A549 (cell line): Measurements from ENCODE around the gene PSMB7. TPM values are rescaled to one million over a fixed set of nuclear protein-coding genes. Genes with fewer than 3 reads are reported as not detected.

ENCODE experiments used
- ATAC-seq, 2 experiments: fragments of 200-7000 bp in 1 of 2; fragments of >200 bp in 1 of 2; cut with Nextera tagmentation in 1 of 2; cut with Tn5 transposase in 1 of 2; 3 replicates each; pipeline versions ENCODE4 v1.8.0 to v1.9.1; 2018 to 2020; ENCODE audit warnings: mild to moderate bottlenecking in 1 of 2, moderate library complexity in 1 of 2
- CTCF ChIA-PET: fragments of 300-600 bp; sonication (Branson Sonifier 250); formaldehyde crosslinking; extraction: SDS; loops from one replicate; lab custom pipeline; 2021; ENCODE audit warnings: antibody characterized with exemption, inconsistent platforms; lab: Yijun Ruan, JAX
- POLR2A ChIA-PET: fragments of 350-600 bp; formaldehyde crosslinking; extraction: SDS; loops from one replicate; lab custom pipeline; 2021; ENCODE audit warnings: antibody characterized with exemption, inconsistent platforms; lab: Yijun Ruan, JAX
- DNase-seq, 2 experiments: peaks; one replicate each; pipeline versions ENCODE4 v3.0.0 to v3.0.0-alpha.2; 2011 to 2016; ENCODE audit warnings: low read depth in 1 of 2, low spot score in 1 of 2
- FAIRE-seq: peaks from 2 replicates; lab custom pipeline; 2011; peaks lifted over from hg19 to GRCh38; lab: Jason Lieb, UNC
- H3K27ac ChIP-seq, 2 experiments: fragments of >200 bp; sonication (Bioruptor Twin); formaldehyde crosslinking; 3 replicates each; pipeline ENCODE4 v1.5.1; 2016 to 2017
- H3K4me1 ChIP-seq: fragments of >200 bp; sonication (Bioruptor Twin); formaldehyde crosslinking; 3 replicates; pipeline ENCODE4 v1.6.1; 2016
- H3K4me2 ChIP-seq: fragments of >200 bp; sonication (Bioruptor Twin); formaldehyde crosslinking; 3 replicates; pipeline ENCODE4 v1.6.1; 2016
- H3K4me3 ChIP-seq: fragments of >200 bp; sonication (Bioruptor Twin); formaldehyde crosslinking; 3 replicates; pipeline ENCODE4 v1.5.1; 2016
- H3K9me3 ChIP-seq: fragments of >200 bp; sonication (Bioruptor Twin); formaldehyde crosslinking; 3 replicates; pipeline ENCODE4 v1.6.1; 2016
- ATOH8 ChIP-seq: fragments of 250-450 bp; sonication (Bioruptor Pico); IDR thresholded peaks from 2 replicates; pipeline ENCODE4 v1.5.0; 2020; ENCODE audit warnings: low read depth, mild to moderate bottlenecking, moderate library complexity
- BCL3 ChIP-seq: fragments of >200 bp; sonication (Bioruptor Twin); formaldehyde crosslinking; IDR thresholded peaks from 3 replicates; pipeline ENCODE4 v1.6.1; 2016
- BHLHE40 ChIP-seq: IDR thresholded peaks from 2 replicates; pipeline ENCODE4 v1.6.1; 2012; ENCODE audit warnings: low read depth, low read length, inconsistent platforms
- CBX2 ChIP-seq: fragments of 200-600 bp; sonication (generic); IDR thresholded peaks from 2 replicates; pipeline ENCODE4 v1.6.1; 2016; ENCODE audit warnings: low read depth, mild to moderate bottlenecking, borderline replicate concordance
- CBX8 ChIP-seq: fragments of 200-600 bp; sonication (generic); IDR thresholded peaks from 2 replicates; pipeline ENCODE4 v1.6.1; 2016
- CTCF ChIP-seq: fragments of >200 bp; sonication (Bioruptor Twin); formaldehyde crosslinking; IDR thresholded peaks from 3 replicates; pipeline ENCODE4 v1.5.1; 2016
- GATA3 ChIP-seq: IDR thresholded peaks from 2 replicates; pipeline ENCODE4 v1.6.1; 2012; ENCODE audit warnings: borderline replicate concordance
- HEYL ChIP-seq: fragments of 250-450 bp; sonication (Bioruptor Pico); IDR thresholded peaks from 2 replicates; pipeline ENCODE4 v1.8.0; 2021; ENCODE audit warnings: mild to moderate bottlenecking, moderate library complexity
- HMGXB4 ChIP-seq: fragments of 250-450 bp; sonication (Bioruptor Pico); IDR thresholded peaks from 2 replicates; pipeline ENCODE4 v1.5.0; 2021; ENCODE audit warnings: mild to moderate bottlenecking, moderate library complexity, borderline replicate concordance
- MYC ChIP-seq: IDR thresholded peaks from 2 replicates; pipeline ENCODE4 v1.6.1; 2012; ENCODE audit warnings: mild to moderate bottlenecking, inconsistent platforms, low read length, improper control_type of control experiment, borderline replicate concordance
- NPAS2 ChIP-seq: fragments of 250-450 bp; sonication (Bioruptor Pico); IDR thresholded peaks from 2 replicates; pipeline ENCODE4 v1.8.0; 2022; ENCODE audit warnings: mild to moderate bottlenecking, moderate library complexity, borderline replicate concordance
- RAD21 ChIP-seq, 2 experiments: fragments of >200 bp in 1 of 2; sonication (Bioruptor Twin) in 1 of 2; formaldehyde crosslinking in 1 of 2; IDR thresholded peaks in 1 of 2; conservative IDR thresholded peaks in 1 of 2; 2 replicates in 1 of 2; 3 replicates in 1 of 2; pipeline ENCODE4 v1.6.1; 2012 to 2018; ENCODE audit warnings: inconsistent platforms in 1 of 2
- RARB ChIP-seq: fragments of 250-450 bp; sonication (Bioruptor Pico); IDR thresholded peaks from 2 replicates; pipeline ENCODE4 v1.8.0; 2021; ENCODE audit warnings: mild to moderate bottlenecking, moderate library complexity
- RCOR1 ChIP-seq: fragments of 150-350 bp; IDR thresholded peaks from 2 replicates; pipeline ENCODE4 v1.6.1; 2014; ENCODE audit warnings: antibody characterized with exemption, low read length, low read depth
- RNF2 ChIP-seq: fragments of 200-600 bp; sonication (generic); IDR thresholded peaks from 2 replicates; pipeline ENCODE4 v1.6.1; 2016; ENCODE audit warnings: low read depth, mild to moderate bottlenecking, antibody characterized with exemption, moderate library complexity, borderline replicate concordance
- USF2 ChIP-seq: fragments of 450-650 bp; IDR thresholded peaks from 2 replicates; pipeline ENCODE4 v1.6.1; 2014; ENCODE audit warnings: antibody characterized with exemption
- ZC3H11A ChIP-seq: fragments of 450-650 bp; IDR thresholded peaks from 2 replicates; pipeline ENCODE4 v1.6.1; 2014; ENCODE audit warnings: antibody characterized with exemption, mild to moderate bottlenecking
- ZNF302 ChIP-seq: fragments of 250-450 bp; sonication (Bioruptor Pico); IDR thresholded peaks from 2 replicates; pipeline ENCODE4 v1.9.0; 2021; ENCODE audit warnings: inconsistent platforms, mild to moderate bottlenecking, moderate library complexity
- WGBS: methylation state at CpG from one replicate; pipeline ENCODE4 v1.1.6; 2017; ENCODE audit errors: missing lambda C conversion rate; 5-methylcytosine and 5-hydroxymethylcytosine counted together
- polyA plus RNA-seq, 4 experiments: library from polyadenylated mRNA; depleted of rRNA in 3 of 4; stranded (reverse); fragments of >200 nt; fragmentation: RNase III in 1 of 4; extraction: RNeasy Plus Mini Kit Qiagen cat#74134 plus additional on column Dnase treatment in 1 of 4; gene quantifications; 2 replicates in 3 of 4; 3 replicates in 1 of 4; pipeline ENCODE4 v1.2.3, GENCODE V29; 2011 to 2017

PSMB7 gene
- polyA plus RNA-seq, 2 of the 4 experiments (the other 2 are of a cell fraction): 332 to 418 TPM

GRCh38 chr9:124363326-124364096, 51.7 kb downstream of the PSMB7 start:
- ChIA-PET POLR2A (no interaction called here), CTCF (interaction anchor here (0.7 to 4.7 kb wide), 4 partner anchors 15 to 30 kb away, joined by 3 to 17 read pairs (median 6); no protein-coding TSS in a partner anchor)
- ATAC-seq (no peak), FAIRE-seq (no peak), DNase-seq (no peak)
- Histone ChIP-seq H3K9me3 (no peaks in the 10 kb centered on the region), H3K4me1 (0 out of 3 replicates have a peak, but pooled peaks cover 3% of the 10 kb centered on the region), H3K4me2 (no peak overlapping the region), H3K4me3 (no peak overlapping the region), H3K27ac (no peak overlapping the region)
- TF ChIP-seq MYC (no peak), CBX2 (no peak), BCL3 (no peak)
- WGBS: 94% methylated on average over 21 of the region's 21 CpGs

GRCh38 chr9:124361128-124361527, 54.1 kb downstream of the PSMB7 start:
- 96% methylated on average over 8 of the region's 8 CpGs for WGBS
- H3K9me3 ChIP-seq: no peaks in the 10 kb centered on the region
- TF ChIP-seq BHLHE40 (no peak), MYC (no peak), HMGXB4 (CRISPR knock-in tag) (no peak), RAD21 (conservative IDR thresholded peaks at IDR 0.05 in 1 of 2, IDR thresholded peaks at IDR 0.05 in 1 of 2) (no peak), HEYL (CRISPR knock-in tag) (no peak), CBX2 (no peak), CTCF (no peak), USF2 (no peak), NPAS2 (CRISPR knock-in tag) (no peak), ATOH8 (CRISPR knock-in tag) (no peak), GATA3 (no peak), ZC3H11A (no peak), RARB (no peak), ZNF302 (CRISPR knock-in tag) (no peak), RCOR1 (no peak), CBX8 (no peak), RNF2 (no peak)
- H3K4me3 ChIP-seq: no peak overlapping the region
- DNase-seq (no peak), ATAC-seq (no peak), FAIRE-seq (no peak)
- H3K4me2 ChIP-seq: no peak overlapping the region
- CTCF ChIA-PET: interaction anchor here (1.0 to 4.7 kb wide), 6 partner anchors 12 to 176 kb away, joined by 3 to 17 read pairs (median 4); no protein-coding TSS in a partner anchor
- POLR2A ChIA-PET: no interaction called here
- no peaks in the 10 kb centered on the region for H3K4me1 ChIP-seq
- H3K27ac ChIP-seq: no peak overlapping the region
